ENCODE results near the gene TP63.

DNA sequence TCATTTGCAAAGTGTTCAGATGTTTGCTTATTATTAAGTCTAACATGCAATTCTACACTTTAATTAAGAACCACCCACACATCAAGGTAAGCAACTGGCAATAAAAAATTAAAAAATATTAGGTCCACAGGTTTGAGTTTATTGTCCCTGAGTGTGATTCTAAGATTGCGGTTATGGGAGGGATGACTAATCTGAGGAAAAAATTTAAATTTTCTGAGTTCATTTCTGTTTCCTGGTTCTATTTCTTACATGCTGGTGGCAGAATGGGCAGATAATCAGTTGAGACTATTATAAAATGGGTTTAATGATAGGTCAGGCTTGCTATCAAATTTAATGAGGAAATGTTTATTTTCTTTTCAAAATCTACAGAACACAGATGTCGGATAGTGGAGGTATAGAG is 105.9 kb downstream of the TP63 start:
- TF ChIP-seq SUZ12 (IDR thresholded peaks at IDR 0.05; ENCODE audit: extremely low read depth, insufficient read depth, insufficient read length) (no peak), ZNF274 (IDR thresholded peaks at IDR 0.05; ENCODE audit: low read depth, low read length) (no peak)
